ENCODE results near the gene CEP85L. TPM values are rescaled to one million over a fixed set of nuclear protein-coding genes. Genes with fewer than 3 reads are reported as not detected.

CEP85L gene
- total and polyA plus RNA-seq, 12 donors: 1.0 to 19.2 (median 8.1) TPM

DNA sequence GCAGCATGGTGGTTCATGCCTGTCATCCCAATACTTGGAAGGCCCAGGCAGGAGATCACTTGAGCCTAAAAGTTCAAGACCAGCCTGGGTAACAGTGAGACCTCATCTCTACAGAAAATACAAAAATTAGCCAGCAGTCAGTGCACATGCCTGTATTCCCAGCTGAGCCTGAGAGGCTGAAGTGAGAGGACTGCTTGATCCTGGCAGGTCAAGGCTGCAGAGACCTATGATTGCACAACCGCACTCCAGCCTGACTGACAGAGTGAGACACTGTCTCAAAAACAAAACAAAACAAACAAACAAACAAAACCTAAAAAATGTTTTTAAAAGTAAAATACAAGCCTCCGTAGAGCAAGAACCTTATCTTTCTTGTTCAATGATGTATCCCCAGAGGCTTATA is 6.0 kb downstream of the CEP85L start:
- no peaks in the 10 kb centered on the region for H3K36me3 ChIP-seq
- peaks cover 0 to 61% (median 22%) of the 10 kb centered on the region in 9 donors for H3K4me1 ChIP-seq
- intact Hi-C loops (cut with DNase I): no loop called here
- WGBS, 2 donors: 76 to 87% methylated on average over 2 of the region's 2 CpGs
- H3K4me3 ChIP-seq: no peak overlapping the region
- H3K9me3 ChIP-seq: no peaks in the 10 kb centered on the region
- no peak overlapping the region for H3K27ac ChIP-seq
- peak in 2 of 8 donors; percentile 39 to 56 for ATAC-seq
- TF ChIP-seq, protein P1, sequence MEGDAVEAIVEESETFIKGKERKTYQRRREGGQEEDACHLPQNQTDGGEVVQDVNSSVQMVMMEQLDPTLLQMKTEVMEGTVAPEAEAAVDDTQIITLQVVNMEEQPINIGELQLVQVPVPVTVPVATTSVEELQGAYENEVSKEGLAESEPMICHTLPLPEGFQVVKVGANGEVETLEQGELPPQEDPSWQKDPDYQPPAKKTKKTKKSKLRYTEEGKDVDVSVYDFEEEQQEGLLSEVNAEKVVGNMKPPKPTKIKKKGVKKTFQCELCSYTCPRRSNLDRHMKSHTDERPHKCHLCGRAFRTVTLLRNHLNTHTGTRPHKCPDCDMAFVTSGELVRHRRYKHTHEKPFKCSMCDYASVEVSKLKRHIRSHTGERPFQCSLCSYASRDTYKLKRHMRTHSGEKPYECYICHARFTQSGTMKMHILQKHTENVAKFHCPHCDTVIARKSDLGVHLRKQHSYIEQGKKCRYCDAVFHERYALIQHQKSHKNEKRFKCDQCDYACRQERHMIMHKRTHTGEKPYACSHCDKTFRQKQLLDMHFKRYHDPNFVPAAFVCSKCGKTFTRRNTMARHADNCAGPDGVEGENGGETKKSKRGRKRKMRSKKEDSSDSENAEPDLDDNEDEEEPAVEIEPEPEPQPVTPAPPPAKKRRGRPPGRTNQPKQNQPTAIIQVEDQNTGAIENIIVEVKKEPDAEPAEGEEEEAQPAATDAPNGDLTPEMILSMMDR (IDR thresholded peaks at IDR 0.05): no peak
- DNase-seq: no peak
- no peaks in the 10 kb centered on the region for H3K27me3 ChIP-seq

DNA sequence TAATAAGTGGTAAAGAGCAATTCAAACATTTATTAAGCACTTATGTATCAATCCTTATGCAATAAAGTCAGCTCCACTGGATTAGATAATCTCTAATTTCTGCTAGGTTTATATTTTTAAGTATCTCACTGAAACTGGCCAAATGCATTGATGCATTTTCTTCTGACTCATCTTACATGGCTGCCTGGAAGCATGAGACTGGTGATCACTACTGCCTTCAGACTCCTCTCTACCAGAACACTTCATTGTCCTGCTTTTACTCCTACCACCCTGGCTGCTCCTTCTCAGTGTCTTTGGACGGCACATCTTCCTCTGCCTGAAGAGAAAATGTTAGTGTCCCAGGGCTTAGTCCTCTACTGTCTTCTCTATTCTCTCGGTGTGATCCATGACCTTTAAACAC is 7.4 kb downstream of the CEP85L start:
- Histone ChIP-seq H3K4me3 (no peak overlapping the region), H3K27ac (no peak overlapping the region)
- TF ChIP-seq, protein P1 (IDR thresholded peaks at IDR 0.05): no peak

DNA sequence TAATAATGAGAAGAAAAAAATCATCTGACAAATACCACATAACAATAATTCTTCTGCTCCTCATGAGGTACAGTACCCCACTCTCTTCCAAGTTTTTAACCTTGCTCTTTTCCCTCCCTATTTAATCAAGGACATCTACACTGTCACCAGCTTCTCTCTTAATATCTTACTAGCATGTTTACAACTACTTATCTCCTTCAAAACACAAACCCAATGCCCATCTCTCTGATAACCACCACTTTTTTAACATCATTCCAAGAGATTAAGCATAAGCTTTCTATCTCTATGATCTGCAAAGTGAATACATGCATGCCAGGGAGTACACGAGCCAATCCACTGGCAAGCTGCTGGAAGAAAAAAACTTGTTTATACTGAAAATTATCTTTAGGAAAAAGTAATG is 10.3 kb downstream of the CEP85L start:
- H3K36me3 ChIP-seq: no peaks in the 10 kb centered on the region
- H3K4me1 ChIP-seq: peaks cover 0 to 67% (median 23%) of the 10 kb centered on the region in 9 donors
- peaks cover 0 to 6% (median 0%) of the 10 kb centered on the region in 11 donors for H3K9me3 ChIP-seq
- intact Hi-C loops (cut with DNase I): no loop called here
- H3K27ac ChIP-seq: no peak overlapping the region
- H3K27me3 ChIP-seq: no peaks in the 10 kb centered on the region
- no peak overlapping the region for H3K4me3 ChIP-seq
- DNase-seq (no peak), ATAC-seq (no peak)
- WGBS, 2 donors: 65 to 83% methylated on average over 1 of the region's 1 CpG
- TF ChIP-seq, protein P1 (IDR thresholded peaks at IDR 0.05): no peak

More for the DNA sequence above, 7.4 kb downstream of the CEP85L start:
- ATAC-seq (no peak), DNase-seq (no peak)
- intact Hi-C loops (cut with DNase I): no loop called here
- Histone ChIP-seq H3K4me1 (peaks cover 0 to 62% (median 18%) of the 10 kb centered on the region in 9 donors), H3K36me3 (no peaks in the 10 kb centered on the region), H3K27me3 (no peaks in the 10 kb centered on the region), H3K9me3 (no peaks in the 10 kb centered on the region)
- WGBS, 2 donors: 93% methylated on average over 2 of the region's 2 CpGs

DNA sequence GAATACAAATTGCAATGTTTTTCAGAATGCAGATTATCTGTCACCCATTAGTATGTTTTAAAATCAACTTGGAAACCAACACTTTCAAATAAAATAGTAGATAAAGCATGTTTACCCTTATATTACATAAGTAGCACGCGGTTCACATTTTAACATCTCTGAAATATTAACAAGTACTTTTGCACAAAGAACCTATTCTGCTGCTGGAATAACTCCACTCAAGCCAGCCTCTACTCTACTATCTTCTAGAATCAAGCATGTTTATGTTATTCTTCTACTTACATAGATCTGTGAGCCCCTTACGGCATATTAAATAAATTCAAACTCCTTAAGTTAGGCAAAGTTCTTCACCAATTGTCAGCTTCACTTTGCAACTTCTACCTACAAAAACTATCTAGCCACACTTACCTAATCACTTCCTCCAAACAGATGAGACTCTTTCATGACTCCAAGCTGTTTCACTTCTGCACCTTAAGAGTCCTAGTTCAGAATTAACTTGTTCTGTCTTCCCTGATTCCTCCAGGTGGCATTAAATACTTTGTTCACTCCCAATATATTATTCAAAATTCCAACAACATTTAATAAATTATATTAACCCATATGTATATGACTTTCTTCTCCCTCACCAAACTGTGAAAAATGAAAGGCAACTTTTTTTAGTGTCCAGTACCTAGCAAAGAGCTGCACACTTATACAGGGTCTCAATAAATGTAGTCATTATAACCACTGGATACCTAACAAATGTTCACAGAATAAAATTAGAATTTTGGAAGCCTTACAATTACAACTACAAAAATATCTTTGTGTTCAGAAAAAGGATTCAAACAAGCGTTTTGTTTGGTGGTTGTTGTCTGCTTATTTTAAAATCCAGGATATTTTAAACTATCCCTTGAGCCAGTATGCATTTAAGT is 12.1 kb downstream of the CEP85L start:
- TF ChIP-seq, protein P1 (IDR thresholded peaks at IDR 0.05): no peak
- Histone ChIP-seq H3K4me1 (peaks cover 0 to 50% (median 16%) of the 10 kb centered on the region in 9 donors), H3K9me3 (peaks cover 0 to 8% (median 0%) of the 10 kb centered on the region in 11 donors), H3K27me3 (no peaks in the 10 kb centered on the region), H3K36me3 (no peaks in the 10 kb centered on the region), H3K27ac (no peak overlapping the region), H3K4me3 (no peak overlapping the region)
- no peak for ATAC-seq
- no peak for DNase-seq
- WGBS, 2 donors: 76 to 77% methylated on average over 4 of the region's 4 CpGs
- intact Hi-C loops (cut with DNase I): no loop called here
